Stomach smooth muscle (tissue), 2 donors: ENCODE results near the gene ARL17B.
"Not testable (repeated sequence)": the region's sequence is repeated elsewhere in the genome, so short reads cannot be mapped to it uniquely, and the experiment has no call there.

ENCODE experiments used
- H3K27ac ChIP-seq: one replicate; pipeline ENCODE4 v1.7.0; 2013; ENCODE audit warnings: mild to moderate bottlenecking, low read length, inconsistent platforms
- H3K27me3 ChIP-seq, 2 donors: one replicate each; pipeline ENCODE4 v1.7.0; 2013; ENCODE audit warnings: low read length in 2 of 2; ENCODE audit not compliant: insufficient read depth in 2 of 2, control insufficient read depth in 1 of 2
- H3K36me3 ChIP-seq, 2 donors: one replicate each; pipeline ENCODE4 v1.7.0; 2013; ENCODE audit warnings: low read length in 2 of 2; ENCODE audit not compliant: control insufficient read depth in 2 of 2, insufficient read depth in 2 of 2
- H3K4me1 ChIP-seq: one replicate; pipeline ENCODE4 v1.7.0; 2013; ENCODE audit warnings: low read length; ENCODE audit not compliant: control insufficient read depth, insufficient read depth
- H3K4me3 ChIP-seq, 2 donors: one replicate each; pipeline ENCODE4 v1.7.0; 2013; ENCODE audit warnings: low read length in 2 of 2
- H3K9ac ChIP-seq, 2 donors: one replicate each; pipeline ENCODE4 v1.7.0; 2013; ENCODE audit warnings: low read length in 2 of 2, mild to moderate bottlenecking in 1 of 2
- H3K9me3 ChIP-seq, 2 donors: one replicate each; pipeline ENCODE4 v1.7.0; 2013; ENCODE audit warnings: low read length in 2 of 2; ENCODE audit not compliant: control insufficient read depth in 2 of 2
- donor health status: healthy.
- donor health status: Pancreatic carcinoma.

ARL17B gene

GRCh38 chr17:46361755-46362154, at the start of gene ARL17B:
Gene ARL17B, minus strand, starts transcription at chr17:46361766. Its CDS starts 3,369 bp downstream, at chr17:46358397.
- H3K4me1 ChIP-seq, H3K36me3 ChIP-seq, H3K27me3 ChIP-seq, H3K9me3 ChIP-seq, H3K27ac ChIP-seq, H3K9ac ChIP-seq, H3K4me3 ChIP-seq: not testable (repeated sequence)

GRCh38 chr17:46409864-46410263, 48.3 kb upstream of the ARL17B start:
- H3K4me1 ChIP-seq, H3K4me3 ChIP-seq, H3K27ac ChIP-seq, H3K27me3 ChIP-seq, H3K9me3 ChIP-seq, H3K36me3 ChIP-seq, H3K9ac ChIP-seq: not testable (repeated sequence)

GRCh38 chr17:46407155-46407554, 45.6 kb upstream of the ARL17B start:
- not testable (repeated sequence) for H3K9ac ChIP-seq, H3K36me3 ChIP-seq, H3K4me3 ChIP-seq, H3K9me3 ChIP-seq, H3K4me1 ChIP-seq, H3K27ac ChIP-seq, H3K27me3 ChIP-seq

- not testable (repeated sequence) for H3K36me3 ChIP-seq, H3K27me3 ChIP-seq
Observed at GRCh38 chr17:46401033-46401787, 39.6 kb upstream of the ARL17B start.

GRCh38 chr17:46400543-46400942, 39.0 kb upstream of the ARL17B start:
- H3K9ac ChIP-seq, H3K36me3 ChIP-seq, H3K27ac ChIP-seq, H3K4me3 ChIP-seq, H3K27me3 ChIP-seq, H3K4me1 ChIP-seq, H3K9me3 ChIP-seq: not testable (repeated sequence)

More at GRCh38 chr17:46401033-46401787, 39.6 kb upstream of the ARL17B start:
- H3K9ac ChIP-seq, H3K9me3 ChIP-seq, H3K4me1 ChIP-seq, H3K4me3 ChIP-seq, H3K27ac ChIP-seq: not testable (repeated sequence)

- H3K27ac ChIP-seq, H3K4me3 ChIP-seq, H3K9ac ChIP-seq, H3K4me1 ChIP-seq, H3K36me3 ChIP-seq, H3K27me3 ChIP-seq, H3K9me3 ChIP-seq: not testable (repeated sequence)
Observed at GRCh38 chr17:46399993-46400392, 38.4 kb upstream of the ARL17B start.

- H3K9me3 ChIP-seq, H3K4me1 ChIP-seq, H3K27ac ChIP-seq, H3K27me3 ChIP-seq, H3K9ac ChIP-seq, H3K4me3 ChIP-seq, H3K36me3 ChIP-seq: not testable (repeated sequence)
Observed at GRCh38 chr17:46396292-46396691, 34.7 kb upstream of the ARL17B start.

- not testable (repeated sequence) for H3K9ac ChIP-seq
Observed at GRCh38 chr17:46393702-46394101, 32.1 kb upstream of the ARL17B start.

GRCh38 chr17:46385491-46385890, 23.9 kb upstream of the ARL17B start:
- H3K36me3 ChIP-seq, H3K4me1 ChIP-seq, H3K9ac ChIP-seq, H3K4me3 ChIP-seq, H3K27ac ChIP-seq, H3K27me3 ChIP-seq, H3K9me3 ChIP-seq: not testable (repeated sequence)

More at GRCh38 chr17:46393702-46394101, 32.1 kb upstream of the ARL17B start:
- H3K27ac ChIP-seq, H3K4me3 ChIP-seq, H3K4me1 ChIP-seq, H3K9me3 ChIP-seq, H3K36me3 ChIP-seq, H3K27me3 ChIP-seq: not testable (repeated sequence)

- not testable (repeated sequence) for H3K9ac ChIP-seq, H3K4me1 ChIP-seq, H3K27ac ChIP-seq, H3K9me3 ChIP-seq, H3K36me3 ChIP-seq, H3K27me3 ChIP-seq, H3K4me3 ChIP-seq
Observed at GRCh38 chr17:46383118-46383517, 21.6 kb upstream of the ARL17B start.

GRCh38 chr17:46373418-46373817, 11.9 kb upstream of the ARL17B start:
- H3K27ac ChIP-seq, H3K36me3 ChIP-seq, H3K4me3 ChIP-seq, H3K4me1 ChIP-seq, H3K9me3 ChIP-seq, H3K9ac ChIP-seq, H3K27me3 ChIP-seq: not testable (repeated sequence)
